LNCaP clone FGC (cell line): Measurements from ENCODE around the gene XYLB.
"Not testable (repeated sequence)": the region's sequence is repeated elsewhere in the genome, so short reads cannot be mapped to it uniquely, and the experiment has no call there.

Experiments
- DNase-seq: peaks from one replicate; pipeline ENCODE4 v3.0.0-alpha.2; 2011; ENCODE audit warnings: low read depth
- H3K4me3 ChIP-seq: 2 replicates; pipeline ENCODE4 v1.5.1; 2011; ENCODE audit warnings: mild to moderate bottlenecking, low read depth, low read length, control low read depth
- CTCF ChIP-seq: IDR thresholded peaks from 2 replicates; pipeline ENCODE4 v1.5.1; 2012; ENCODE audit warnings: mild to moderate bottlenecking; ENCODE audit not compliant: control insufficient read depth, insufficient read depth; ENCODE audit errors: extremely low read depth

Gene XYLB

GRCh38 chr3:38346587-38347410 is at the start of gene XYLB:
Gene XYLB, plus strand, starts transcription at chr3:38346785. Its CDS starts 84 bp downstream, at chr3:38346869.
- H3K4me3 ChIP-seq, result peak within 1 kb of the TSS; percentile 82
- DNase-seq, result peak; percentile 32
- peak; percentile 90 for TF ChIP-seq CTCF

GRCh38 chr3:38297053-38297452 is 49.5 kb upstream of the XYLB start:
- H3K4me3 ChIP-seq, result not testable (repeated sequence)

GRCh38 chr3:38297537-38297936 is 49.0 kb upstream of the XYLB start:
- DNase-seq, result no peak
- TF ChIP-seq CTCF, result no peak
- no peak overlapping the region for H3K4me3 ChIP-seq

More at GRCh38 chr3:38297053-38297452, 49.5 kb upstream of the XYLB start:
- not testable (repeated sequence) for DNase-seq

- H3K4me3 ChIP-seq, result no peak overlapping the region
- DNase-seq, result no peak
- TF ChIP-seq CTCF, result peak; percentile 42
Measured at GRCh38 chr3:38297947-38298711, 48.5 kb upstream of the XYLB start.

GRCh38 chr3:38306941-38307340 is 39.6 kb upstream of the XYLB start:
- TF ChIP-seq CTCF, result no peak
- no peak for DNase-seq
- H3K4me3 ChIP-seq, result no peak overlapping the region

GRCh38 chr3:38307599-38307998 is 39.0 kb upstream of the XYLB start:
- DNase-seq, result no peak
- TF ChIP-seq CTCF, result no peak
- no peak overlapping the region for H3K4me3 ChIP-seq

- TF ChIP-seq CTCF, result no peak
- DNase-seq, result no peak
- no peak overlapping the region for H3K4me3 ChIP-seq
Measured at GRCh38 chr3:38308456-38308855, 38.1 kb upstream of the XYLB start.
